Measurements from ENCODE around the gene CARD18. TPM values are rescaled to one million over a fixed set of nuclear protein-coding genes. Genes with fewer than 3 reads are reported as not detected.

CARD18 gene
- total and polyA plus RNA-seq, 2 experiments from 2014 or later: not detected

- no peak overlapping the region for H2AFZ ChIP-seq
- no peak for TF ChIP-seq ZNF114 (CRISPR knock-in tag; IDR thresholded peaks at IDR 0.05)
- no peak for TF ChIP-seq STAT1 (IDR thresholded peaks at IDR 0.05; ENCODE audit: unreplicated experiment)
- no peak for TF ChIP-seq CTCF (conservative IDR thresholded peaks at IDR 0.05; ENCODE audit: low read depth in 2 of 2)
These were observed 24.6 kb upstream of the CARD18 start for GRCh38 chr11:105164208-105164607.

GRCh38 chr11:105162506-105162905 is 22.9 kb upstream of the CARD18 start:
- Mint-ChIP-seq H3K4me3 (no peak overlapping the region), H3K36me3 (ENCODE audit: low read depth) (no peaks in the 10 kb centered on the region)
- H3K4me1 ChIP-seq (ENCODE audit: insufficient read depth): no peaks in the 10 kb centered on the region
- TF ChIP-seq ETS1 (IDR thresholded peaks at IDR 0.05) (no peak), ZNF331 (CRISPR knock-in tag; IDR thresholded peaks at IDR 0.05; ENCODE audit: low read depth) (no peak), ZNF114 (CRISPR knock-in tag; IDR thresholded peaks at IDR 0.05) (no peak), EZH2 (IDR thresholded peaks at IDR 0.05; ENCODE audit: low read depth, unreplicated experiment) (no peak), ZNF462 (CRISPR knock-in tag; IDR thresholded peaks at IDR 0.05) (no peak), STAT1 (IDR thresholded peaks at IDR 0.05; ENCODE audit: unreplicated experiment) (no peak), JUNB (IDR thresholded peaks at IDR 0.05; ENCODE audit: unreplicated experiment) (no peak), CTCF (conservative IDR thresholded peaks at IDR 0.05; ENCODE audit: low read depth in 2 of 2) (no peak), POLR2AphosphoS5 (IDR thresholded peaks at IDR 0.05; ENCODE audit: low read depth) (no peak)

More at GRCh38 chr11:105164208-105164607, 24.6 kb upstream of the CARD18 start:
- Histone ChIP-seq H3K4me2 (no peak overlapping the region), H4K20me1 (replicated peaks; ENCODE audit: insufficient read depth) (no peaks in the 10 kb centered on the region), H3K27me3 (ENCODE audit: insufficient read depth) (no peaks in the 10 kb centered on the region), H3K4me1 (ENCODE audit: insufficient read depth) (no peaks in the 10 kb centered on the region), H3K36me3 (ENCODE audit: insufficient read depth) (no peaks in the 10 kb centered on the region), H3F3A (replicated peaks; ENCODE audit: low read depth) (no peaks in the 10 kb centered on the region), H3K4me3 (no peak overlapping the region), H3K9me2 (ENCODE audit: insufficient read depth) (peaks cover 3% of the 10 kb centered on the region; the same call in 1 of the 2 replicates), H3K79me2 (replicated peaks; ENCODE audit: insufficient read depth) (no peaks in the 10 kb centered on the region), H3K27ac (ENCODE audit: low read depth) (no peak overlapping the region)
- no peaks in the 10 kb centered on the region for H3K27me3 Mint-ChIP-seq (ENCODE audit: insufficient read depth, low read depth, poor library complexity)
- no peak overlapping the region for H3K27ac Mint-ChIP-seq
- H3K4me3 Mint-ChIP-seq: no peak overlapping the region
- no peak for DNase-seq (ENCODE audit: low spot score)
- ATAC-seq: no peak
- H3K36me3 Mint-ChIP-seq (ENCODE audit: low read depth): no peaks in the 10 kb centered on the region
- H3K9me3 Mint-ChIP-seq: no peaks in the 10 kb centered on the region
- H3K4me1 Mint-ChIP-seq: no peaks in the 10 kb centered on the region

More at GRCh38 chr11:105162506-105162905, 22.9 kb upstream of the CARD18 start:
- no peak for DNase-seq (ENCODE audit: low spot score)
- no peaks in the 10 kb centered on the region for H3K4me1 Mint-ChIP-seq
- Histone ChIP-seq H4K20me1 (replicated peaks; ENCODE audit: insufficient read depth) (no peaks in the 10 kb centered on the region), H3K4me2 (no peak overlapping the region), H3K36me3 (ENCODE audit: insufficient read depth) (no peaks in the 10 kb centered on the region), H3K27me3 (ENCODE audit: insufficient read depth) (no peaks in the 10 kb centered on the region), H3K4me3 (no peak overlapping the region), H3K9me2 (ENCODE audit: insufficient read depth) (peaks cover 6% of the 10 kb centered on the region; the same call in 1 of the 2 replicates), H2AFZ (no peak overlapping the region), H3K79me2 (replicated peaks; ENCODE audit: insufficient read depth) (no peaks in the 10 kb centered on the region), H3K27ac (ENCODE audit: low read depth) (no peak overlapping the region), H3F3A (replicated peaks; ENCODE audit: low read depth) (no peaks in the 10 kb centered on the region)
- H3K27ac Mint-ChIP-seq: no peak overlapping the region
- no peaks in the 10 kb centered on the region for H3K9me3 Mint-ChIP-seq
- no peak for ATAC-seq
- no peaks in the 10 kb centered on the region for H3K27me3 Mint-ChIP-seq (ENCODE audit: insufficient read depth, low read depth, poor library complexity)

All from GM23338 (cell line).